WTC11 (cell line): Measurements from ENCODE around the gene MC2R.

Experiments used
- ATF2 ChIP-seq: sonication (generic); formaldehyde crosslinking; IDR thresholded peaks from 2 replicates; pipeline ENCODE4 v1.8.1; 2022; ENCODE audit warnings: low read depth, missing genetic modification reagents, borderline replicate concordance
- CBFB ChIP-seq: sonication (generic); formaldehyde crosslinking; IDR thresholded peaks from 2 replicates; pipeline ENCODE4 v1.8.1; 2022; ENCODE audit warnings: mild to moderate bottlenecking, low read depth, missing genetic modification reagents
- CREM ChIP-seq: sonication (generic); formaldehyde crosslinking; IDR thresholded peaks from 2 replicates; pipeline ENCODE4 v1.8.1; 2022; ENCODE audit warnings: mild to moderate bottlenecking, missing genetic modification reagents, moderate library complexity
- ETV6 ChIP-seq: sonication (generic); formaldehyde crosslinking; IDR thresholded peaks from 2 replicates; pipeline ENCODE4 v1.8.1; 2022; ENCODE audit warnings: mild to moderate bottlenecking, missing genetic modification reagents
- FOXJ3 ChIP-seq: sonication (generic); formaldehyde crosslinking; IDR thresholded peaks from 2 replicates; pipeline ENCODE4 v1.9.0; 2021; ENCODE audit warnings: missing genetic modification reagents, mild to moderate bottlenecking, borderline replicate concordance
- FOXP1 ChIP-seq: sonication (generic); formaldehyde crosslinking; IDR thresholded peaks from 2 replicates; pipeline ENCODE4 v1.8.0; 2022; ENCODE audit warnings: missing genetic modification reagents, mild to moderate bottlenecking, moderate library complexity, borderline replicate concordance
- JAZF1 ChIP-seq: fragments of 250-450 bp; sonication (Bioruptor Pico); IDR thresholded peaks from 2 replicates; pipeline ENCODE4 v1.9.0; 2021; ENCODE audit warnings: moderate library complexity, mild to moderate bottlenecking, inconsistent platforms
- NFYB ChIP-seq: sonication (generic); formaldehyde crosslinking; conservative IDR thresholded peaks from 2 replicates; pipeline ENCODE4 v1.8.0; 2022; ENCODE audit warnings: low read depth, missing genetic modification reagents
- NR1H2 ChIP-seq: sonication (generic); formaldehyde crosslinking; IDR thresholded peaks from 2 replicates; pipeline ENCODE4 v1.9.0; 2021; ENCODE audit warnings: mild to moderate bottlenecking, moderate library complexity, missing genetic modification reagents
- NR2C2 ChIP-seq: sonication (generic); formaldehyde crosslinking; IDR thresholded peaks from 2 replicates; pipeline ENCODE4 v1.8.0; 2022; ENCODE audit warnings: mild to moderate bottlenecking, missing genetic modification reagents
- SP1 ChIP-seq: sonication (generic); formaldehyde crosslinking; conservative IDR thresholded peaks from 2 replicates; pipeline ENCODE4 v1.8.1; 2022; ENCODE audit warnings: missing genetic modification reagents
- TF ChIP-seq, protein P1 (sequence below): sonication (generic); formaldehyde crosslinking; IDR thresholded peaks from 2 replicates; pipeline ENCODE4 v1.8.1; 2022; ENCODE audit warnings: low read depth, mild to moderate bottlenecking, moderate library complexity, missing genetic modification reagents, borderline replicate concordance
- TF ChIP-seq, protein P2 (sequence below): fragments of 200-600 bp; IDR thresholded peaks from 2 replicates; pipeline ENCODE4 v1.8.0; 2022; ENCODE audit warnings: antibody characterized with exemption
- TF ChIP-seq, protein P3 (sequence below): sonication (generic); formaldehyde crosslinking; IDR thresholded peaks from 2 replicates; pipeline ENCODE4 v1.8.0; 2023; ENCODE audit warnings: missing genetic modification reagents

DNA sequence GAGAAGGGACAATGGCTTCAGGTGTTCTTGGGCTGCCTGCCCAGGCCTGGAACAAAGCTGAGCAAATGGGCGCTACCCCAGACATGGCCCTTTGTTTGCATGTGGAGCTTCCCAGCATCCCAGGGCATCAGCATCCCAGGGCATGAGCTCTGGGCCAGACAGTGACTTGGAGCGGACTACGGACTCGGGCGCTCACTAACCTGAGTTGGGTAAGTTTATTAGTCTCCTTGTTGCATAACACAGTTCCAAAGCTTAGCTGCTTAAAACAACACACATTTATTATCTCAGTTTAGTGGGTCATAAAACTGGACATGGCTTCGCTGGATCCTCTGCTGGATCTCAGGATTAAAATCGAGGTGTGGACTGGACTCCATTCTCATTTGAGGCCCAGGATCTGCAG, 35.8 kb downstream of the MC2R start:
- no peak for TF ChIP-seq NR2C2 (CRISPR knock-in tag)
- TF ChIP-seq FOXJ3 (CRISPR knock-in tag): no peak
- no peak for TF ChIP-seq SP1 (CRISPR knock-in tag)
- TF ChIP-seq, protein P1, sequence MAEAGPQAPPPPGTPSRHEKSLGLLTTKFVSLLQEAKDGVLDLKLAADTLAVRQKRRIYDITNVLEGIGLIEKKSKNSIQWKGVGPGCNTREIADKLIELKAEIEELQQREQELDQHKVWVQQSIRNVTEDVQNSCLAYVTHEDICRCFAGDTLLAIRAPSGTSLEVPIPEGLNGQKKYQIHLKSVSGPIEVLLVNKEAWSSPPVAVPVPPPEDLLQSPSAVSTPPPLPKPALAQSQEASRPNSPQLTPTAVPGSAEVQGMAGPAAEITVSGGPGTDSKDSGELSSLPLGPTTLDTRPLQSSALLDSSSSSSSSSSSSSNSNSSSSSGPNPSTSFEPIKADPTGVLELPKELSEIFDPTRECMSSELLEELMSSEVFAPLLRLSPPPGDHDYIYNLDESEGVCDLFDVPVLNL (CRISPR knock-in tag): no peak
- TF ChIP-seq, protein P2, sequence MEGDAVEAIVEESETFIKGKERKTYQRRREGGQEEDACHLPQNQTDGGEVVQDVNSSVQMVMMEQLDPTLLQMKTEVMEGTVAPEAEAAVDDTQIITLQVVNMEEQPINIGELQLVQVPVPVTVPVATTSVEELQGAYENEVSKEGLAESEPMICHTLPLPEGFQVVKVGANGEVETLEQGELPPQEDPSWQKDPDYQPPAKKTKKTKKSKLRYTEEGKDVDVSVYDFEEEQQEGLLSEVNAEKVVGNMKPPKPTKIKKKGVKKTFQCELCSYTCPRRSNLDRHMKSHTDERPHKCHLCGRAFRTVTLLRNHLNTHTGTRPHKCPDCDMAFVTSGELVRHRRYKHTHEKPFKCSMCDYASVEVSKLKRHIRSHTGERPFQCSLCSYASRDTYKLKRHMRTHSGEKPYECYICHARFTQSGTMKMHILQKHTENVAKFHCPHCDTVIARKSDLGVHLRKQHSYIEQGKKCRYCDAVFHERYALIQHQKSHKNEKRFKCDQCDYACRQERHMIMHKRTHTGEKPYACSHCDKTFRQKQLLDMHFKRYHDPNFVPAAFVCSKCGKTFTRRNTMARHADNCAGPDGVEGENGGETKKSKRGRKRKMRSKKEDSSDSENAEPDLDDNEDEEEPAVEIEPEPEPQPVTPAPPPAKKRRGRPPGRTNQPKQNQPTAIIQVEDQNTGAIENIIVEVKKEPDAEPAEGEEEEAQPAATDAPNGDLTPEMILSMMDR: no peak
- TF ChIP-seq ETV6: no peak
- no peak for TF ChIP-seq ATF2
- TF ChIP-seq FOXP1 (CRISPR knock-in tag): no peak
- TF ChIP-seq NR1H2 (CRISPR knock-in tag): no peak
- TF ChIP-seq CREM (CRISPR knock-in tag): no peak
- no peak for TF ChIP-seq CBFB (CRISPR knock-in tag)
- no peak for TF ChIP-seq NFYB (CRISPR knock-in tag)
- TF ChIP-seq, protein P3, sequence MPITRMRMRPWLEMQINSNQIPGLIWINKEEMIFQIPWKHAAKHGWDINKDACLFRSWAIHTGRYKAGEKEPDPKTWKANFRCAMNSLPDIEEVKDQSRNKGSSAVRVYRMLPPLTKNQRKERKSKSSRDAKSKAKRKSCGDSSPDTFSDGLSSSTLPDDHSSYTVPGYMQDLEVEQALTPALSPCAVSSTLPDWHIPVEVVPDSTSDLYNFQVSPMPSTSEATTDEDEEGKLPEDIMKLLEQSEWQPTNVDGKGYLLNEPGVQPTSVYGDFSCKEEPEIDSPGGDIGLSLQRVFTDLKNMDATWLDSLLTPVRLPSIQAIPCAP (CRISPR knock-in tag): no peak
- no peak for TF ChIP-seq JAZF1 (CRISPR knock-in tag)
